Ectodermal cell (in vitro differentiated cells): ENCODE measurements around the gene STAB2.

ENCODE experiments used
- H3K27ac ChIP-seq: 2 replicates; pipeline ENCODE4 v1.7.0; 2013; ENCODE audit warnings: mild to moderate bottlenecking, low read depth, low read length; ENCODE audit not compliant: insufficient read depth, poor library complexity, severe bottlenecking
- H3K27me3 ChIP-seq: 2 replicates; pipeline ENCODE4 v1.7.0; 2013; ENCODE audit warnings: mild to moderate bottlenecking, low read length; ENCODE audit not compliant: insufficient read depth, control insufficient read depth, poor library complexity, severe bottlenecking
- H3K36me3 ChIP-seq: one replicate; pipeline ENCODE4 v1.7.0; 2013; ENCODE audit warnings: low read length; ENCODE audit not compliant: control insufficient read depth, insufficient read depth
- H3K4me1 ChIP-seq: one replicate; pipeline ENCODE4 v1.7.0; 2013; ENCODE audit warnings: low read length; ENCODE audit not compliant: control insufficient read depth, insufficient read depth
- H3K4me3 ChIP-seq: 2 replicates; pipeline ENCODE4 v1.7.0; 2013; ENCODE audit warnings: low read depth, low read length, control low read depth; ENCODE audit not compliant: insufficient read depth
- H3K9me3 ChIP-seq: 2 replicates; pipeline ENCODE4 v1.7.0; 2013; ENCODE audit warnings: mild to moderate bottlenecking, low read length, moderate library complexity; ENCODE audit not compliant: control insufficient read depth
- whole genome bisulfite sequencing, 2 experiments: methylation state at CpG; one replicate each; pipeline ENCODE4 v1.1.7; 2013; ENCODE audit warnings: missing lambda C conversion rate in 2 of 2; 5-methylcytosine and 5-hydroxymethylcytosine counted together

The STAB2 gene

DNA sequence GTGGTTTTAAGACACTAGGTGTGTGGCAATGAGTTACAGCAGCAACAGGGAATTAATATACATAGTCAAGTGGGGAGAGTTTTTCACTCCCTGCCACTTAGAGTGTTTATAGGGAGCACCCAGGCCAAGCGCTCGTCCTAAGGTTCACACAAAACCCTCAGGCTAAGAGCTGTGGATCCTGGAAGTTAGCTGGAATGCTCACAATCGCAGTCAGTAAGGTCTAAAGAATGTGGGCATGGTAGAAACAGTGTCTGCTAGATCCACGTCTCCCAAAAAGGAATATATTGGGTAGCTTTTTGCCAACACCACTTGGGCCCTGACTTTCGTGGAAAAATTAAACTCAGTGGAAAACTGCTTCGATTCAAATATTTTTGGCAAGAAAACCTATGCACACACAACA lies 36.6 kb downstream of the STAB2 start:
- no peaks in the 10 kb centered on the region for H3K9me3 ChIP-seq
- H3K4me1 ChIP-seq = peaks cover 4% of the 10 kb centered on the region
- no peak overlapping the region for H3K27ac ChIP-seq
- no peaks in the 10 kb centered on the region for H3K36me3 ChIP-seq
- no peak overlapping the region for H3K4me3 ChIP-seq
- H3K27me3 ChIP-seq = no peaks in the 10 kb centered on the region
- WGBS, 2 experiments = 94 to 95% methylated on average over 6 of the region's 6 CpGs

DNA sequence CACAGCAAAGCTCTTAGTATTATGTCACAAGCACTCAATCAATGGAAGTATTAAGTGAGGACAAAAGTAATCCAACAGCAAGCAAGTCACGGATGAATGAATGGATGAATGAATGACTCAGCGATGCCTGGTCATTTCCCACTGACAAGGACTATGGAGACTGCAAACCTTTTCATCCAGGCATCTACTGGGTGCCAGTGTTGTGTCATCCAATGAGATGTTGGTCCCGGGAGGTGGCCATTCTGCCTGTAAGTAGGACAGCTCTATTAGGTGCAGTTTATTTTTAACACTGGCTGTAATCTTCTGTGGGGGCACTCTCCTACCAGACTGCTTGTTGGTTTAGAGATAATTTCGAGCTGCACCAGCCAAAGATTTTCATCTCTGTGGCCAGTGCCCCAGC lies 39.4 kb downstream of the STAB2 start:
- Histone ChIP-seq H3K4me1 (peaks cover 4% of the 10 kb centered on the region), H3K27ac (no peak overlapping the region), H3K36me3 (no peaks in the 10 kb centered on the region), H3K27me3 (no peaks in the 10 kb centered on the region), H3K4me3 (no peak overlapping the region), H3K9me3 (no peaks in the 10 kb centered on the region)
- 59 to 72% methylated on average over 4 of the region's 4 CpGs for WGBS, 2 experiments

DNA sequence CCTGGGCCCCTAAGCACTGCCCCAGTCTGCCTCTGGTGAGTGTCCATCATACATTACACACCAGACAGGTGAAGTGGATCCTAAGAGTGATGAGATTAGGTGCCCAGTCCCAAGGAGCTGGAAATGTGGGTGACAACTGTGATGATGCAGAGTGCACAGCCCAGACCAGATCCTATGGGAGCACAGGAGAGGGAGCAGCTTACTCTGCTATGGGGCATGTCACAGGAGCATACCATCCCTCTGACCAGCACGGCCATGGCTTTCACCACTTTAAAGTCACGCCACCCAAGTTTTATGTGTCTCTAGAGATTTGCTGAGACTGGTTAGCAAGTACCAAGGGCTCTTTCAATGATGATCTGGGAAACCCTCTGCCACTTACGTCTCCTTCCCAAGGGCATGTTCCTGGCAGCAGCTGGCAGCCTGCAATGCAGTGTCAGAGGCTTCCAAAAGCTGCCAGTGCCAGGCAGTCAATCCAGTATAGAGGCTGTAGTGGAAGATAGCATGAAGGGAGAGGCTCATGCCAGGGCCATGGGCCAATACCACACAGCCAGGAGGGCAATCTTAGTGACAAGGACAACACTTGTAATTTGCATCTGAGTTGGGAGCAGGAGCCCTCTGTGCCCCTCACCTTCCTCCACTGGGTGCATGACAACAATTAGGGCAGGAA lies 40.2 kb downstream of the STAB2 start:
- WGBS, 2 experiments = 96 to 97% methylated on average over 3 of the region's 3 CpGs
- Histone ChIP-seq H3K9me3 (no peaks in the 10 kb centered on the region), H3K27ac (no peak overlapping the region), H3K4me3 (no peak overlapping the region), H3K27me3 (no peaks in the 10 kb centered on the region), H3K4me1 (peaks cover 4% of the 10 kb centered on the region), H3K36me3 (no peaks in the 10 kb centered on the region)

DNA sequence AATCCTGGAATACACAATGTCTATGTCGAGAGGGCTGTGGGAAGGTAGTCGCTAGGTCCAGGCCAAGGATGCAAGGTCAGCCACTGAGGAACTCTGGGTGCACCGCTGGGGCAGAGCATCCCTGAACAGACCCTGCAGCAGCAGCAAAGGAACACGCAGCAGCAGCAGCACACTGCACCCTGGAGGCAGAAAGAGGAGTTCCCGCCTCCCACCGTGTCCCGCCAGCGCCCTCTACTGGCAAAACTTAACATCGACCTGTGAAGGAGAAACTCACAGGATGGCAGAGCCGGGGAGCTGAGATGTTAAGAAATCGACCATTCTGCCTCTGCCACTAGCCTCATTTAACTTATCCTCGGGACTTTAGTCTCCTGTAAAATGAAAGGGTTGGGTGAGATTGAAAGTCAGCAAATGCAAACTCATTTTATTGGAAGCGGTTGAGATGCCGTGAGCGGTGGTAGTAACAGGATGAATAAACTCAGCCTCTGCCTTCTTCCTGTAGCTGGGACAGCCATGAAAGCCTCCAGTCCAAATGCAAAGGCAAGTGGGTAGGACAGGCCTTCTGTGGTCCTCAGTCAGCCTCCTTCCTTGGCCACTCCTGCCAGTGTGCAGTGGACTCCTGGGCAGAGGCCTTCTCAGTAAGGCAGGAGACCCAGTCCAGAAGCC lies 45.6 kb downstream of the STAB2 start:
- Histone ChIP-seq H3K27ac (no peak overlapping the region), H3K9me3 (no peaks in the 10 kb centered on the region), H3K27me3 (no peaks in the 10 kb centered on the region), H3K4me3 (no peak overlapping the region), H3K4me1 (no peaks in the 10 kb centered on the region), H3K36me3 (no peaks in the 10 kb centered on the region)
- 43 to 45% methylated on average over 15 of the region's 15 CpGs for WGBS, 2 experiments

DNA sequence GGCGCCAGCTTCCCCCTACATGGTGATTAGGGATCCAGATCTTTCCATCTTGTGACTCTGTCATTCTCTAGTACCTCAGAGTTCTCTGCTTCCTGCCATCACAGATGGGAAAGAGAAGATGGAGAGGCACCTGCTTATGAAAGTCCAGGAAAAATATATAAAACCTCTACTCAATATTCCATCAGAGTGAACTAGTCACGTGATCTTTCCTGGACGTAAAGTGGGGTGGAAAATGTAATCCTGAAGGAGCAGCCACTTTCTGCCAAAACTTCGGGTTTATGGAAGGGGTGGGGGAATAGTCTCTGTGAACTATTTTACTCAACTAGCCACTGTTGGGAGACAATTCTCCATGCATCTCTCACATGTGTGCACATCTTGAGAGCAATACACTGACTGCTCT lies 47.7 kb downstream of the STAB2 start:
- 92% methylated on average over 4 of the region's 4 CpGs for WGBS, 2 experiments
- Histone ChIP-seq H3K27me3 (no peaks in the 10 kb centered on the region), H3K4me1 (no peaks in the 10 kb centered on the region), H3K9me3 (no peaks in the 10 kb centered on the region), H3K36me3 (no peaks in the 10 kb centered on the region), H3K4me3 (no peak overlapping the region), H3K27ac (no peak overlapping the region)

DNA sequence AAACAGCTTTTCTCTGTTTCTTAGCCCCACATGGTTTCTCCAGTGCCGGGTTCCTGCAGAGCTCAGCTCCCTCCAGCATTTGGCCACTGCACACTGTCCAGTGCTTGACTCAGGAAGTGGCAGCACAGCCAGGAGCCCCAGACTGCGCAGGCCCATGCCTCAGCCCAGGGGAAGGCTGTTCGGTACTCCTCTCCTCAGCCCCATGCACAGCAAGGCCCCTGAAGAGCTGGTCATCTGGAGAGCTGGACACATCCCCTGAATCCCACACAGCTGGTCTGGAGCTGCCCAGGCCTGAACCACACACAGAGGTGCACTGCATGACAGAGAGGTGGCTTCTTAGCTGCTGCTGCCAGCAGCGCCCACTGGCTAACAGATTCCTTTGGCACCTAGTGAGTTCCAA lies 48.3 kb downstream of the STAB2 start:
- Histone ChIP-seq H3K27me3 (no peaks in the 10 kb centered on the region), H3K36me3 (no peaks in the 10 kb centered on the region), H3K9me3 (no peaks in the 10 kb centered on the region), H3K27ac (no peak overlapping the region), H3K4me3 (no peak overlapping the region), H3K4me1 (no peaks in the 10 kb centered on the region)
- 94 to 95% methylated on average over 4 of the region's 4 CpGs for WGBS, 2 experiments

DNA sequence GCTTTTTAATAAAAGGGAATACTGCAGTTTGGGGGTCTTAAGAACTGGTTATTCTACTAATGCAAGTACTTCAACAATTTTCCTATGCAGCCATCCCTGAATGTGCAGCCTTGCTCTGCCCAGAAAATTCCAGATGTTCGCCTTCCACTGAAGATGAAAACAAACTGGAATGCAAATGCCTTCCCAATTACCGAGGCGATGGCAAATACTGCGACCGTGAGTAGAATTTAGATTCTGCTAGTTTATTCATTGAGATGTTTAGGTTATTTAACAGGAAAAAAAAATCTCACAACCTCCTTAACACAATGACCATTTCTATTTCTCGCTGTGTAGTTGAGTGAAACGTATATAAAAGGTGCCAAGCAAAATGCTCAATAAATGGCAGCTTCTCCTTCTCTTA lies 49.9 kb downstream of the STAB2 start:
- Histone ChIP-seq H3K4me1 (no peaks in the 10 kb centered on the region), H3K9me3 (no peaks in the 10 kb centered on the region), H3K36me3 (no peaks in the 10 kb centered on the region), H3K27me3 (no peaks in the 10 kb centered on the region), H3K27ac (no peak overlapping the region), H3K4me3 (no peak overlapping the region)
- WGBS, 2 experiments = 97 to 98% methylated on average over 3 to 7 of the region's 7 CpGs

DNA sequence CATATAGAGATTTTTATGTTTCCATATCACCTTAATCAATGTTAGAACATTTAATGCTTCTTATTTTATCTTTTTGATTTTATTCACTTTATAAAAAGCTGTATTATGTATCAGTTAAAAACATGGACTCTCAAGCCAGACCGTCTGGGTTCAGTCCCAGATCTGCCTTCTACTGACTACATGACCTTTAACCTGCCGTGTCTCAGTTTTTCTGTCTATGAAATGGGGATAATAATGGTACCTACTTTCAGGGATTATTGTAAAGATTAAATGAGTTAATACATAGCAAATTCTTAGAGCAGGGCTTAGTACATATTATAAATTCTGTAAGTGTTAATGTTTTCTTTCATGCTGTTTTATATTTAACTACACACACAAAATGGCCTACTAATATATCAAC lies 50.4 kb downstream of the STAB2 start:
- 94% methylated on average over 2 of the region's 2 CpGs for WGBS, 2 experiments
- H3K36me3 ChIP-seq = no peaks in the 10 kb centered on the region
- H3K4me3 ChIP-seq = no peak overlapping the region
- H3K4me1 ChIP-seq = no peaks in the 10 kb centered on the region
- H3K27me3 ChIP-seq = no peaks in the 10 kb centered on the region
- no peak overlapping the region for H3K27ac ChIP-seq
- H3K9me3 ChIP-seq = no peaks in the 10 kb centered on the region

DNA sequence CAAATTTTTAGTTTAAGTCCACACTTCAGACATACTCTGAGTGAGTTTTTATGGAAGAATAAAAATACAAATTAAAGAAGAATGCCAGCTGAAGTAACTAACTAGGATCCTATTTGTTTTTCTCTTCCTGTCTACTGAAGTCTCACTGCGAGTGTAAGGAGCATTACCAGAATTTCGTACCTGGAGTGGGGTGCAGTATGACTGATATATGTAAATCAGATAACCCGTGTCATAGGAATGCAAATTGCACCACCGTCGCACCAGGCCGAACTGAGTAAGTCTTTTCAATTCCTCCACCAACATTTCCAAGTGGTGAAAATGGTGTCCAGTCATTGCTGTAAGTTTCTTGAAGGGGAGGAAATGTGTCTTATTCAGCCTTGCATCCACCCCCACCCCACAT lies 52.9 kb downstream of the STAB2 start:
- Histone ChIP-seq H3K27ac (no peak overlapping the region), H3K36me3 (no peaks in the 10 kb centered on the region), H3K9me3 (no peaks in the 10 kb centered on the region), H3K4me3 (no peak overlapping the region), H3K27me3 (no peaks in the 10 kb centered on the region), H3K4me1 (no peaks in the 10 kb centered on the region)
- 91 to 93% methylated on average over 6 of the region's 6 CpGs for WGBS, 2 experiments

DNA sequence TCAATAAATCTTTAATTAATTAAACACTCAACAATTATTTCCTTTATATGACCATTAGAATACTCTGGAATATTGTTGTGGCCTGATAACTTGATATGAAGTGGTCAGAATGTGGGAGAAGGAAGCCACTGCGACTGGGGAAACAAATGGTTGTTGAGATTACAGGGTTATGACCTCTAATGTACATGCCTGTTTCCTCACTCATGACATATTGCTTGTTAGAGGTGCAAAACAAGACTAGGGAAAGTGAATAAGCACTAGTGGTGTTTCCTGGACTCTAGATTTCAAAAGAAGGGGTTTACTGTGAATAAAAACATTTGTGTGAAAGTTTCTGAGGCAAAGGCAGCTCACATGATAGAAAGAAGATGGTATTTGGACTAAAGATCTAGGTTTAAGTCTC lies 53.3 kb downstream of the STAB2 start:
- Histone ChIP-seq H3K36me3 (no peaks in the 10 kb centered on the region), H3K4me1 (no peaks in the 10 kb centered on the region), H3K27me3 (no peaks in the 10 kb centered on the region), H3K27ac (no peak overlapping the region), H3K4me3 (no peak overlapping the region), H3K9me3 (no peaks in the 10 kb centered on the region)
- 87 to 100% methylated on average over 1 of the region's 1 CpG for WGBS, 2 experiments
